ENCODE results near the gene NAGLU.

Gene NAGLU

GRCh38 chr17:42565523-42566214 is 29.6 kb downstream of the NAGLU start:
- no peak for DNase-seq (ENCODE audit: low spot score)

- DNase-seq (ENCODE audit: low spot score): no peak
Observed at GRCh38 chr17:42566215-42566882, 30.3 kb downstream of the NAGLU start.

- DNase-seq (ENCODE audit: low spot score): peak; percentile 100
Observed at GRCh38 chr17:42566883-42567573, 31.0 kb downstream of the NAGLU start, which contains the start of gene MLX. TSS of gene MLX (plus strand) at chr17:42567100. CDS start at chr17:42567125, 25 bp downstream.

- no peak for DNase-seq (ENCODE audit: low spot score)
Observed at GRCh38 chr17:42568341-42569111, 32.5 kb downstream of the NAGLU start.

GRCh38 chr17:42571435-42572225 is 35.6 kb downstream of the NAGLU start:
- no peak for DNase-seq (ENCODE audit: low spot score)

GRCh38 chr17:42573095-42573494 is 37.1 kb downstream of the NAGLU start:
- DNase-seq (ENCODE audit: low spot score): no peak

- no peak for DNase-seq (ENCODE audit: low spot score)
Observed at GRCh38 chr17:42574463-42574862, 38.4 kb downstream of the NAGLU start.

GRCh38 chr17:42577140-42577531 is 41.1 kb downstream of the NAGLU start:
- DNase-seq (ENCODE audit: low spot score): no peak

GRCh38 chr17:42577532-42578281 is 41.7 kb downstream of the NAGLU start, which contains the start of gene PSMC3IP:
TSS of gene PSMC3IP (minus strand) at chr17:42577729. CDS start at chr17:42577686, 43 bp downstream.
- peak; percentile 96 for DNase-seq (ENCODE audit: low spot score)

GRCh38 chr17:42578282-42578869 is 42.3 kb downstream of the NAGLU start:
- DNase-seq (ENCODE audit: low spot score): peak; percentile 80

GRCh38 chr17:42579794-42580551 is 43.9 kb downstream of the NAGLU start:
- no peak for DNase-seq (ENCODE audit: low spot score)

- DNase-seq (ENCODE audit: low spot score): no peak
Observed at GRCh38 chr17:42581744-42582270, 45.8 kb downstream of the NAGLU start.

- no peak for DNase-seq (ENCODE audit: low spot score)
Observed at GRCh38 chr17:42584880-42585279, 48.8 kb downstream of the NAGLU start.

- no peak for DNase-seq (ENCODE audit: low spot score)
Observed at GRCh38 chr17:42585353-42585752, 49.3 kb downstream of the NAGLU start.

- no peak for DNase-seq (ENCODE audit: low spot score)
Observed at GRCh38 chr17:42586514-42587230, 50.6 kb downstream of the NAGLU start.

GRCh38 chr17:42590886-42591285 is 54.8 kb downstream of the NAGLU start:
- DNase-seq (ENCODE audit: low spot score): no peak

GRCh38 chr17:42591411-42591810 is 55.4 kb downstream of the NAGLU start:
- DNase-seq (ENCODE audit: low spot score): no peak
